Breast epithelium (tissue), 3 donors: ENCODE data around the gene CNNM3.

Source experiments
- POLR2AphosphoS5 ChIP-seq, 3 donors: sonication (generic); formaldehyde crosslinking; IDR thresholded peaks; one replicate each; pipeline ENCODE4 v1.6.1; 2017; ENCODE audit warnings: antibody characterized with exemption in 3 of 3
- TF ChIP-seq, protein P1 (sequence below), 3 donors: fragments of 450-650 bp; IDR thresholded peaks; one replicate each; pipeline ENCODE4 v1.5.1; 2016 to 2017; ENCODE audit warnings: antibody characterized with exemption in 3 of 3, mild to moderate bottlenecking in 3 of 3, moderate library complexity in 3 of 3

DNA sequence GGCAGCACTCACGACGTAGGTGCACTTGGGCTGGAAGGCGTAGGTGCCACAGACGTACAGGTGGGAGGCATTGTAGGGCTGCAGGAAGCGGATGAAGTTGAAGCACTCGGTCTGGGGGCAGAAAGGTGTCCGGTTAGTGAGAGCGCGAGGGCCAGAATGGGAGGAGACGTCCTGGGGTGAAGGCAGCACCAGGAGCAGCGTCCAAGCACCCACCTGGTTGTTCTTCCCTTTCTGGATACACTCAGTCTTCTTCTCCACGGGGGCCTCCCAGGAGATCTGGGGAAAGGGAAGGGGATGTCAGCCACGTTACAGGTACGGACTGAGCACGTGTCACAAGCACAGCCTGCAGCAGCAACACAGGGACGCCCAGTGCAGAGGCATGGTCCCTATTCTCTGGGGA is 49.6 kb downstream of the CNNM3 start:
- no peak for TF ChIP-seq POLR2AphosphoS5 (IDR thresholded peaks at IDR 0.05)
- TF ChIP-seq, protein P1, sequence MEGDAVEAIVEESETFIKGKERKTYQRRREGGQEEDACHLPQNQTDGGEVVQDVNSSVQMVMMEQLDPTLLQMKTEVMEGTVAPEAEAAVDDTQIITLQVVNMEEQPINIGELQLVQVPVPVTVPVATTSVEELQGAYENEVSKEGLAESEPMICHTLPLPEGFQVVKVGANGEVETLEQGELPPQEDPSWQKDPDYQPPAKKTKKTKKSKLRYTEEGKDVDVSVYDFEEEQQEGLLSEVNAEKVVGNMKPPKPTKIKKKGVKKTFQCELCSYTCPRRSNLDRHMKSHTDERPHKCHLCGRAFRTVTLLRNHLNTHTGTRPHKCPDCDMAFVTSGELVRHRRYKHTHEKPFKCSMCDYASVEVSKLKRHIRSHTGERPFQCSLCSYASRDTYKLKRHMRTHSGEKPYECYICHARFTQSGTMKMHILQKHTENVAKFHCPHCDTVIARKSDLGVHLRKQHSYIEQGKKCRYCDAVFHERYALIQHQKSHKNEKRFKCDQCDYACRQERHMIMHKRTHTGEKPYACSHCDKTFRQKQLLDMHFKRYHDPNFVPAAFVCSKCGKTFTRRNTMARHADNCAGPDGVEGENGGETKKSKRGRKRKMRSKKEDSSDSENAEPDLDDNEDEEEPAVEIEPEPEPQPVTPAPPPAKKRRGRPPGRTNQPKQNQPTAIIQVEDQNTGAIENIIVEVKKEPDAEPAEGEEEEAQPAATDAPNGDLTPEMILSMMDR (IDR thresholded peaks at IDR 0.05): no peak
